NB4 (cell line): ENCODE results near the gene NFAT5.

Experiments
- DNase-seq: peaks from one replicate; pipeline ENCODE4 v3.0.0; 2010; ENCODE audit warnings: low read depth
- H3K4me3 ChIP-seq: one replicate; pipeline ENCODE4 v1.5.1; 2011; ENCODE audit warnings: mild to moderate bottlenecking, low read depth, low read length, moderate library complexity
- MYC ChIP-seq: IDR thresholded peaks from 2 replicates; pipeline ENCODE4 v1.6.1; 2011; ENCODE audit warnings: low read depth, low read length
- POLR2A ChIP-seq: IDR thresholded peaks from 2 replicates; pipeline ENCODE4 v1.6.1; 2011; ENCODE audit warnings: mild to moderate bottlenecking; ENCODE audit not compliant: insufficient read length; ENCODE audit errors: extremely low read depth
- TF ChIP-seq, protein P1 (sequence below): IDR thresholded peaks from 2 replicates; pipeline ENCODE4 v1.6.1; 2011; ENCODE audit warnings: low read depth, low read length
- TF ChIP-seq, protein P2 (sequence below): IDR thresholded peaks from one replicate; pipeline ENCODE4 v1.5.1; 2012; ENCODE audit warnings: low read depth, low read length

NFAT5 gene

GRCh38 chr16:69654280-69654931, 88.6 kb downstream of the NFAT5 start:
- no peak overlapping the region for H3K4me3 ChIP-seq
- TF ChIP-seq, protein P1, sequence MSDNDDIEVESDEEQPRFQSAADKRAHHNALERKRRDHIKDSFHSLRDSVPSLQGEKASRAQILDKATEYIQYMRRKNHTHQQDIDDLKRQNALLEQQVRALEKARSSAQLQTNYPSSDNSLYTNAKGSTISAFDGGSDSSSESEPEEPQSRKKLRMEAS: no peak
- no peak for TF ChIP-seq POLR2A
- no peak for TF ChIP-seq MYC
- TF ChIP-seq, protein P2, sequence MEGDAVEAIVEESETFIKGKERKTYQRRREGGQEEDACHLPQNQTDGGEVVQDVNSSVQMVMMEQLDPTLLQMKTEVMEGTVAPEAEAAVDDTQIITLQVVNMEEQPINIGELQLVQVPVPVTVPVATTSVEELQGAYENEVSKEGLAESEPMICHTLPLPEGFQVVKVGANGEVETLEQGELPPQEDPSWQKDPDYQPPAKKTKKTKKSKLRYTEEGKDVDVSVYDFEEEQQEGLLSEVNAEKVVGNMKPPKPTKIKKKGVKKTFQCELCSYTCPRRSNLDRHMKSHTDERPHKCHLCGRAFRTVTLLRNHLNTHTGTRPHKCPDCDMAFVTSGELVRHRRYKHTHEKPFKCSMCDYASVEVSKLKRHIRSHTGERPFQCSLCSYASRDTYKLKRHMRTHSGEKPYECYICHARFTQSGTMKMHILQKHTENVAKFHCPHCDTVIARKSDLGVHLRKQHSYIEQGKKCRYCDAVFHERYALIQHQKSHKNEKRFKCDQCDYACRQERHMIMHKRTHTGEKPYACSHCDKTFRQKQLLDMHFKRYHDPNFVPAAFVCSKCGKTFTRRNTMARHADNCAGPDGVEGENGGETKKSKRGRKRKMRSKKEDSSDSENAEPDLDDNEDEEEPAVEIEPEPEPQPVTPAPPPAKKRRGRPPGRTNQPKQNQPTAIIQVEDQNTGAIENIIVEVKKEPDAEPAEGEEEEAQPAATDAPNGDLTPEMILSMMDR: no peak
- no peak for DNase-seq

GRCh38 chr16:69660166-69660565, 94.4 kb downstream of the NFAT5 start:
- TF ChIP-seq POLR2A: no peak
- TF ChIP-seq, protein P1: no peak
- TF ChIP-seq, protein P2: no peak
- H3K4me3 ChIP-seq: no peak overlapping the region
- no peak for DNase-seq

- TF ChIP-seq POLR2A (no peak), MYC (no peak)
- TF ChIP-seq, protein P1: no peak
- TF ChIP-seq, protein P2: no peak
- H3K4me3 ChIP-seq: no peak overlapping the region
- no peak for DNase-seq
These were observed 97.1 kb downstream of the NFAT5 start for GRCh38 chr16:69662901-69663300.

GRCh38 chr16:69663846-69664245, 98.1 kb downstream of the NFAT5 start:
- no peak for DNase-seq
- H3K4me3 ChIP-seq: no peak overlapping the region
- no peak for TF ChIP-seq MYC
- TF ChIP-seq, protein P1: no peak
- TF ChIP-seq POLR2A: no peak
- TF ChIP-seq, protein P2: no peak

DNA sequence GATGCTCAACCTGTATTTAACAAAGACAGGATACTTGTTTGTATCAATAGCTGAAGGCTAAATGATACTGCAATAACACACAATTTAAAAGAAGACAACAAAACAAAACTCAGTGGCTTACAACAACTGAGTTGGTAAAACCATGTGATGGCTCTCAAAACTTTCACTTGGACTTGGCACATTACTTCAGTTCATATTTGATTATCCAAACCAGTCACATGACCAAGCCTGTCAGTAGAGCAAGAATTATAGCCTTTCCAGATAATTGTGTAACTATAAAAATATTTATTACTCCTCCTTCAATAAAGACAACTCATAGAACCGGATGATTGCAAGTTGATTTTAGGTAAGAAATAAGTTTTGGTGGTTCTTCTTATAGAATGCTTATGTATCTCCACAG, 103.8 kb downstream of the NFAT5 start:
- DNase-seq: no peak
- TF ChIP-seq, protein P2: no peak
- TF ChIP-seq, protein P1: no peak
- TF ChIP-seq MYC: no peak
- TF ChIP-seq POLR2A: no peak
- no peak overlapping the region for H3K4me3 ChIP-seq
